Esophagus muscularis mucosa (tissue), 3 donors: Measurements from ENCODE around the gene CDH18.

ENCODE experiments used
- POLR2A ChIP-seq: fragments of 450-650 bp; IDR thresholded peaks from one replicate; pipeline ENCODE4 v1.6.1; 2017; ENCODE audit warnings: antibody characterized with exemption, moderate library complexity, mild to moderate bottlenecking, low read depth
- POLR2AphosphoS5 ChIP-seq, 2 donors: sonication (generic); formaldehyde crosslinking; IDR thresholded peaks; one replicate each; pipeline ENCODE4 v1.6.1; 2017; ENCODE audit warnings: antibody characterized with exemption in 2 of 2
- TF ChIP-seq, protein P1 (sequence below), 3 experiments: fragments of 200-600 bp in 2 of 3; fragments of 450-650 bp in 1 of 3; sonication (generic) in 2 of 3; IDR thresholded peaks; one replicate each; pipeline ENCODE4 v1.5.1; 2017 to 2019; ENCODE audit warnings: antibody characterized with exemption in 3 of 3, mild to moderate bottlenecking in 2 of 3, moderate library complexity in 1 of 3

DNA sequence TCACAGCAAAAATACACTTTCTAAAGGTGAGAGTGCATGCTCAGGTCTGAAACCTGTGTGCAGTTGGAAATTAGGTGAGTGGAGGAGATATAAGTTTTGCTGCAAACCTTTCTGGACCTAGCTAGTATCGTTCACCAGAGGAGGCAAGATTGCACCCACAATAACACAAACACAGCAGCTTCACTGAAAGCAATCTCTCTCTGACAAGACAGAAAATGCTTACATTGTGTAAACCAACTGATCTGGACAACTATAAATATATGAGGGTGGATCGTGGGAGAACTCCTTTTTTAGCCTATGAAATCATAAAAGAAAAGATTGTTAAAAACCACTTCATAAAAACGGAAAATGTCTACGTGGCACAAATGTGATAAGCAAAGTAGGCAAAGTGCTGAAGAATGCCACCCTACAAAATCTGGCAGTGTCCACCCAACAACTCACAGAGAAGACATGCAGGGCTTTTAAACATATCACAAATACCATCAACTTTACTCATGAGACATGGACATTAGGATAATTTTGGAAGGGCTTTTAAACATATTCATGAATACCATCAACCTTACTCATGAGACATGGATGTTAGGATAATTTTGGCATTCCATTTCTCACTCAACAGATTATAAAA is 134.3 kb downstream of the CDH18 start:
- TF ChIP-seq, protein P1, sequence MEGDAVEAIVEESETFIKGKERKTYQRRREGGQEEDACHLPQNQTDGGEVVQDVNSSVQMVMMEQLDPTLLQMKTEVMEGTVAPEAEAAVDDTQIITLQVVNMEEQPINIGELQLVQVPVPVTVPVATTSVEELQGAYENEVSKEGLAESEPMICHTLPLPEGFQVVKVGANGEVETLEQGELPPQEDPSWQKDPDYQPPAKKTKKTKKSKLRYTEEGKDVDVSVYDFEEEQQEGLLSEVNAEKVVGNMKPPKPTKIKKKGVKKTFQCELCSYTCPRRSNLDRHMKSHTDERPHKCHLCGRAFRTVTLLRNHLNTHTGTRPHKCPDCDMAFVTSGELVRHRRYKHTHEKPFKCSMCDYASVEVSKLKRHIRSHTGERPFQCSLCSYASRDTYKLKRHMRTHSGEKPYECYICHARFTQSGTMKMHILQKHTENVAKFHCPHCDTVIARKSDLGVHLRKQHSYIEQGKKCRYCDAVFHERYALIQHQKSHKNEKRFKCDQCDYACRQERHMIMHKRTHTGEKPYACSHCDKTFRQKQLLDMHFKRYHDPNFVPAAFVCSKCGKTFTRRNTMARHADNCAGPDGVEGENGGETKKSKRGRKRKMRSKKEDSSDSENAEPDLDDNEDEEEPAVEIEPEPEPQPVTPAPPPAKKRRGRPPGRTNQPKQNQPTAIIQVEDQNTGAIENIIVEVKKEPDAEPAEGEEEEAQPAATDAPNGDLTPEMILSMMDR (IDR thresholded peaks at IDR 0.05): no peak
- TF ChIP-seq POLR2A (no peak), POLR2AphosphoS5 (IDR thresholded peaks at IDR 0.05) (no peak)
